Cardiac muscle cell (in vitro differentiated cells and primary cell): ENCODE results near the gene SPECC1. TPM values are rescaled to one million over a fixed set of nuclear protein-coding genes. Genes with fewer than 3 reads are reported as not detected.
"Not testable (repeated sequence)": the region's sequence is repeated elsewhere in the genome, so short reads cannot be mapped to it uniquely, and the experiment has no call there.

Experiments
- DNase-seq, 2 donors: peaks; one replicate each; pipeline versions ENCODE4 v3.0.0 to v3.0.0-alpha.2; 2010 to 2017; ENCODE audit warnings: low read depth in 1 of 2, low spot score in 1 of 2
- H3K27ac ChIP-seq: fragments of 200-600 bp; sonication (generic); 2 replicates; pipeline ENCODE4 v1.5.1; 2016
- H3K27me3 ChIP-seq: fragments of 200-600 bp; sonication (generic); 2 replicates; pipeline ENCODE4 v1.6.0; 2016; ENCODE audit warnings: control low read depth
- H3K36me3 ChIP-seq: fragments of 200-600 bp; sonication (generic); 2 replicates; pipeline ENCODE4 v1.5.1; 2016; ENCODE audit warnings: control low read depth
- H3K4me1 ChIP-seq: fragments of 200-600 bp; sonication (generic); 2 replicates; pipeline ENCODE4 v1.8.1; 2017; ENCODE audit warnings: low read depth, mild to moderate bottlenecking, mixed run types
- H3K4me3 ChIP-seq: fragments of 200-600 bp; sonication (generic); 2 replicates; pipeline ENCODE4 v1.5.1; 2016; ENCODE audit warnings: mild to moderate bottlenecking
- H3K9me3 ChIP-seq: fragments of 200-600 bp; sonication (generic); 2 replicates; pipeline ENCODE4 v1.5.1; 2017; ENCODE audit warnings: low read depth, mild to moderate bottlenecking, control low read depth
- CTCF ChIP-seq: IDR thresholded peaks from 2 replicates; pipeline ENCODE4 v1.5.1; 2012; ENCODE audit warnings: low read depth, mild to moderate bottlenecking, low read length
- polyA plus RNA-seq: library from polyadenylated mRNA; unstranded; fragments of >200 nt; fragmentation: Nextera tagmentation; extraction: Ambion mirVana; gene quantifications from 2 replicates; pipeline ENCODE4 v1.2.1, GENCODE V29; 2016
- total RNA-seq: library from RNA; depleted of rRNA; stranded (reverse); fragments of >200 nt; gene quantifications from 2 replicates; pipeline ENCODE4 v1.2.3, GENCODE V29; 2016

The SPECC1 gene
- total and polyA plus RNA-seq, 2 experiments from 2014 or later = 13.6 to 48.7 TPM

DNA sequence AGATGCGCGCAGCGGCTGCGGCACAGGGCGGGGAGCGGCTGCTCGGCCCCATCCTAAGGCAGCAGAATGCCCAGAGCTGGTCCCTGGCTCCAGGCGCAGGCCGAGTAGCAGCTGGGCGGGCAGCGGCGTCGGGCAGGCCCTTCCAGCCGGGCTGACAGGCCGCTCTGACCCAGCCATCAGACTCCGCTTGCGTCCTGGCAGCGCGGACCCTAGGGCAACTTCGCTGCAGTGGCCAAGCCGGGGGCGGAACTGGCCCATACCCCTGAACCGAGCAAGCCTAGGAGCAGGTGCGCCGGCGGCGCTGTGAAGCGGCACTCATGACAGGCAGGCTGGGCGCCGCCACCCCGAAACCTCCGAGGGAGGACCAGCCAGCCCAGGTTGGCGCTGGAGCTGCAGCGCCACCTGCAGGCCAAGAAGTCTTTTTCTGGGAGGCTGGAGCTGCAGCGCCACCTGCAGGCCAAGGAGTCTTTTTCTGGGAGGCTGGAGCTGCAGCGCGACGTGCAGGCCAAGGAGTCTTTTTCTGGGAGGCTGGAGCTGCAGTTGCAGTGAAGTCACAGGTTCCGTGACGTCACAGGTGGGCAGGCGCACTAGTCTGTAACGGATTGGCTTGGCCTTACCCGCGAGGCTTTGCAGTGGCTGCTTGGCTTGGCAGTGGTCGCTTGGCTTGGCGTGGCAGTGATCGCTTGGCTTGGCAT is 311.5 kb downstream of the SPECC1 start:
- H3K27me3 ChIP-seq, H3K9me3 ChIP-seq, H3K4me1 ChIP-seq, H3K27ac ChIP-seq, H3K36me3 ChIP-seq: not testable (repeated sequence)
- peak overlapping the region; percentile 25 for H3K4me3 ChIP-seq
- DNase-seq = peak; percentile 68 to 75
- TF ChIP-seq CTCF = peak; percentile 70

DNA sequence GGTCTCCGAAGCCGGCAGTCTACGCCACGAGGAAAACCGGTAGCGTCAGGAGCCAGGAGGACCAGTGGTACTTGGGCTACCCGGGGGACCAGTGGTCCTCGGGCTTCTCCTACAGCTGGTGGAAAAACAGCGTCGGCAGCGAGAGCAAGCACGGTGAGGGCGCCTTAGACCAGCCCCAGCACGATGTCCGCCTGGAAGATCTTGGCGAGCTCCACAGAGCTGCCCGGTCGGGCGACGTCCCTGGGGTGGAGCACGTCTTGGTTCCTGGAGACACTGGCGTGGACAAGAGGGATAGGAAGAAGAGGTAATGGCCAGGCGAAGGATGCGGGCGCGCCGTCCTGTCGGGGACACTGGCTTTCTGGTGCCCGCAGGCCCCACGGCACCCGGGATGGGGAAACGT is 312.2 kb downstream of the SPECC1 start:
- not testable (repeated sequence) for DNase-seq, H3K4me3 ChIP-seq, H3K9me3 ChIP-seq, H3K27me3 ChIP-seq, H3K4me1 ChIP-seq, H3K27ac ChIP-seq, H3K36me3 ChIP-seq

GRCh38 chr17:20327739-20328138 is 318.6 kb downstream of the SPECC1 start:
- not testable (repeated sequence) for H3K27ac ChIP-seq, H3K36me3 ChIP-seq, H3K4me3 ChIP-seq, DNase-seq, H3K27me3 ChIP-seq, H3K9me3 ChIP-seq, H3K4me1 ChIP-seq

GRCh38 chr17:20351405-20351804 is 342.2 kb downstream of the SPECC1 start:
- H3K27me3 ChIP-seq, H3K27ac ChIP-seq, H3K36me3 ChIP-seq, H3K4me3 ChIP-seq, H3K9me3 ChIP-seq, DNase-seq, H3K4me1 ChIP-seq: not testable (repeated sequence)

GRCh38 chr17:20352567-20352966 is 343.4 kb downstream of the SPECC1 start:
- H3K27ac ChIP-seq, H3K4me3 ChIP-seq, H3K27me3 ChIP-seq, H3K4me1 ChIP-seq, DNase-seq, H3K36me3 ChIP-seq, H3K9me3 ChIP-seq: not testable (repeated sequence)

GRCh38 chr17:20363846-20364245 is 354.7 kb downstream of the SPECC1 start:
- not testable (repeated sequence) for H3K4me3 ChIP-seq, H3K27me3 ChIP-seq, H3K9me3 ChIP-seq, DNase-seq, H3K4me1 ChIP-seq, H3K27ac ChIP-seq, H3K36me3 ChIP-seq

Other genes with a start within 250 kb of the SPECC1 start
- 17.2 and 24.5 TPM in 2 replicates for gene ULK2, start 141.4 kb upstream of the SPECC1 start, total RNA-seq
- gene ULK2, start 141.4 kb upstream of the SPECC1 start, polyA plus RNA-seq = 13.3 and 20.3 TPM in 2 replicates
- gene AKAP10, start 31.5 kb upstream of the SPECC1 start, total RNA-seq = 12.6 and 18.3 TPM in 2 replicates
- 16.3 and 20.8 TPM in 2 replicates for gene AKAP10, start 31.5 kb upstream of the SPECC1 start, polyA plus RNA-seq